Loucy (cell line): Measurements from ENCODE around the gene SLC12A5.

Source experiments
- H2AFZ ChIP-seq: fragments of 200-600 bp; sonication (generic); 2 replicates; pipeline ENCODE4 v1.6.0; 2016; ENCODE audit warnings: antibody characterized with exemption, mild to moderate bottlenecking, low read length, moderate library complexity
- H3F3A ChIP-seq: fragments of 200-600 bp; 2 replicates; pipeline ENCODE4 v1.6.0; 2016; ENCODE audit warnings: antibody characterized with exemption, low read depth, mild to moderate bottlenecking
- H3K27me3 ChIP-seq: fragments of 200-600 bp; sonication (generic); 2 replicates; pipeline ENCODE4 v1.6.1; 2014; ENCODE audit warnings: low read length, mild to moderate bottlenecking; ENCODE audit not compliant: insufficient read depth, poor library complexity, severe bottlenecking
- H3K36me3 ChIP-seq: fragments of 200-600 bp; sonication (generic); 2 replicates; pipeline ENCODE4 v1.6.1; 2016; ENCODE audit warnings: low read length; ENCODE audit not compliant: insufficient read depth
- H3K4me1 ChIP-seq: fragments of 200-600 bp; sonication (generic); 2 replicates; pipeline ENCODE4 v1.5.1; 2014; ENCODE audit warnings: low read length, mild to moderate bottlenecking; ENCODE audit not compliant: insufficient read depth, poor library complexity, severe bottlenecking
- H3K4me2 ChIP-seq: fragments of 200-600 bp; sonication (generic); 2 replicates; pipeline ENCODE4 v1.6.0; 2014; ENCODE audit warnings: antibody characterized with exemption, low read length, low read depth, mild to moderate bottlenecking; ENCODE audit not compliant: poor library complexity, severe bottlenecking
- H3K4me3 ChIP-seq: fragments of 200-600 bp; sonication (generic); 2 replicates; pipeline ENCODE4 v1.5.1; 2014; ENCODE audit warnings: low read length, mild to moderate bottlenecking, mixed read lengths; ENCODE audit not compliant: poor library complexity, severe bottlenecking
- H3K79me2 ChIP-seq: fragments of 200-600 bp; sonication (generic); 2 replicates; pipeline ENCODE4 v1.6.1; 2014; ENCODE audit warnings: low read length; ENCODE audit not compliant: insufficient read depth
- H3K9ac ChIP-seq: fragments of 200-600 bp; sonication (generic); 2 replicates; pipeline ENCODE4 v1.6.0; 2014; ENCODE audit warnings: mild to moderate bottlenecking, low read depth, low read length, moderate library complexity; ENCODE audit not compliant: poor library complexity, severe bottlenecking
- H3K9me2 ChIP-seq: fragments of 200-600 bp; sonication (generic); replicated peaks from 2 replicates; pipeline ENCODE4 v1.6.1; 2016; ENCODE audit warnings: low read depth, low read length, mixed read lengths
- H3K9me3 ChIP-seq: fragments of 200-600 bp; sonication (generic); 2 replicates; pipeline ENCODE4 v1.6.1; 2014; ENCODE audit warnings: mild to moderate bottlenecking, antibody characterized with exemption, low read length, low read depth; ENCODE audit not compliant: insufficient read depth
- H4K20me1 ChIP-seq: fragments of 200-600 bp; sonication (generic); 2 replicates; pipeline ENCODE4 v1.6.0; 2014; ENCODE audit warnings: antibody characterized with exemption, low read length, mild to moderate bottlenecking; ENCODE audit not compliant: insufficient read depth, poor library complexity, severe bottlenecking
- CTCF ChIP-seq: fragments of 200-600 bp; sonication (generic); conservative IDR thresholded peaks from 2 replicates; pipeline ENCODE4 v1.5.1; 2014; ENCODE audit warnings: mild to moderate bottlenecking, antibody characterized with exemption, low read length
- EZH2phosphoT487 ChIP-seq: fragments of 200-600 bp; IDR thresholded peaks from 2 replicates; pipeline ENCODE4 v1.6.1; 2018; ENCODE audit warnings: antibody characterized with exemption, mild to moderate bottlenecking, moderate library complexity, borderline replicate concordance

SLC12A5 gene

DNA sequence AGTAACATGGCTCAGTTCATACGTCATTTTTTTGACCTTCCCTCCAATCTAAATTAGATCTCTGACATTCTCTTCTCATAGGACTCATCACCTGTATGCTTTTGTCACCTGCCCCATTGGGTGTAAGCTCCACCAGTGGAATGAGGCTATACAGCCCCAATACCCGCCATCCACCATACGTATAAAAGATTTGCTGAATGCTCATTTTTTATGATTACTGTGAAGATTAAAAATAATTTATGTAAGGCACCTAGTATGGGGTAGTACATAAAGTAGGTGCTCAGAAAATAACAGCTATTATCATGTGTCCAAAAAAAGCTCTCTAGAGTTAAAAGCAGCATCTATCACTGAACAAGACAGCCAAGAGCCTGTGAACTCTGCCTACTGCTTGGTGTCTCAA lies 36.7 kb downstream of the SLC12A5 start:
- peaks cover 11% of the 10 kb centered on the region for H4K20me1 ChIP-seq
- H3K4me3 ChIP-seq, result no peak overlapping the region
- H3K27me3 ChIP-seq, result no peaks in the 10 kb centered on the region
- H2AFZ ChIP-seq, result no peak overlapping the region
- H3K4me2 ChIP-seq, result no peak overlapping the region
- H3K9me2 ChIP-seq, result no peaks in the 10 kb centered on the region
- H3F3A ChIP-seq, result peaks cover 7% of the 10 kb centered on the region; the same call in 1 of the 2 replicates
- no peaks in the 10 kb centered on the region for H3K79me2 ChIP-seq
- no peak overlapping the region for H3K9ac ChIP-seq
- peaks cover 92% of the 10 kb centered on the region for H3K36me3 ChIP-seq
- TF ChIP-seq CTCF (no peak), EZH2phosphoT487 (no peak)
- H3K9me3 ChIP-seq, result no peaks in the 10 kb centered on the region
- H3K4me1 ChIP-seq, result peaks cover 10% of the 10 kb centered on the region

DNA sequence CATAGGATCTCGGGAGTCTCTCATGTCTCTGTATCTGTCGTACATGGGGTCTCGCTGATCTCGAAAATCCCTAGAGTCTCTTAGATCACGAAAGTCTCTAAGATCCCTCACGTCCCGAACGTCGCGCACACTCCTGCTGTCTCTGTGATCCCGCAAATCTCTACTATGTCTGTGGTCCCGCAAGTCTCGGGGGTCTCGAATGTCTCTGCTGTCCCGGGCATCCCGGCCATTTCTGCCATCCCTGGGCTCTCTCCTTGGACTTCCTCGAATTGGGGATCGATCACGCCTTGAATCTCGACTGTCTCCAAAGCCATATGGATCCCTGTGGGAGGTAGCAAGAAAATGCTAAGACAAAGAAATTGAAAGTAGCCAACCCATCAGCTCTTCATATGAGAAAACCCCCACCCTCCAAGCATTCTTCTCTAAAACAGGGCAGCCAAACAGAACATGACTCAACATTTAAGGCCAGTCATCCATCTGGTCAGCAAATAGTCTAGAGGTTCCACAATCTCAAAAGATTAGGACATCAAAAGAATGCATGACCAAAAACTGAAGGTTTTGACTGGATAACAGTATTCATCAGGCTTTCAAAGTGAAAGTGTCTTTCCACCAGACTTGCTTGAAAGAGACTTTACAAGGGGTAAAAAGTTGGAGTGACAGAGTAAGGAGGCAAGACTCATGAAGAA lies 41.3 kb downstream of the SLC12A5 start:
- no peaks in the 10 kb centered on the region for H3K4me1 ChIP-seq
- H3K9ac ChIP-seq, result no peak overlapping the region
- H3K27me3 ChIP-seq, result no peaks in the 10 kb centered on the region
- no peak overlapping the region for H2AFZ ChIP-seq
- no peaks in the 10 kb centered on the region for H3K9me2 ChIP-seq
- H3K9me3 ChIP-seq, result no peaks in the 10 kb centered on the region
- no peaks in the 10 kb centered on the region for H3K79me2 ChIP-seq
- H3K4me2 ChIP-seq, result no peak overlapping the region
- peaks cover 7% of the 10 kb centered on the region for H4K20me1 ChIP-seq
- H3K36me3 ChIP-seq, result peaks cover 69% of the 10 kb centered on the region
- H3K4me3 ChIP-seq, result no peak overlapping the region
- no peaks in the 10 kb centered on the region for H3F3A ChIP-seq
- TF ChIP-seq CTCF, result no peak
- TF ChIP-seq EZH2phosphoT487, result no peak

DNA sequence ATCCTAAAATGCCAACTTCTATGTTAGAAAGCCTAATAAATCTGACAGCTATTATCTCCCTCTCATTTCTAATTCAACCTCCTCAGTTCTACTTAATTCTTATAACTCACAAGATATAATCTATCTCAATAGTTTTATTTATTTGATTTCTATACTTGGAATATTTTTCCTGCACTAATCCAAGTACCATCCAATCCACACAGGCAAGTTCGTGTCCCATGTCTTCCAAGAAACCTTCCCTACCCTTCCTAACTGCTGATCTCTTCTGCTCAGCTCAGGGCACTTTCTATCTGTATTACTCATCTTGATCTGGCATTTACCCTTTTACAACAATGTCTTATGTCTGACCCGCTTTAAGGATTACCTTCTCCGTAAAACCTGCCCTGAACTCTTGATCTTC lies 42.6 kb downstream of the SLC12A5 start:
- H2AFZ ChIP-seq, result no peak overlapping the region
- no peaks in the 10 kb centered on the region for H3F3A ChIP-seq
- no peaks in the 10 kb centered on the region for H3K27me3 ChIP-seq
- H3K79me2 ChIP-seq, result no peaks in the 10 kb centered on the region
- peaks cover 63% of the 10 kb centered on the region for H3K36me3 ChIP-seq
- no peak overlapping the region for H3K9ac ChIP-seq
- TF ChIP-seq CTCF (no peak), EZH2phosphoT487 (no peak)
- H3K9me2 ChIP-seq, result no peaks in the 10 kb centered on the region
- no peak overlapping the region for H3K4me3 ChIP-seq
- no peak overlapping the region for H3K4me2 ChIP-seq
- no peaks in the 10 kb centered on the region for H3K4me1 ChIP-seq
- H4K20me1 ChIP-seq, result peaks cover 10% of the 10 kb centered on the region
- H3K9me3 ChIP-seq, result no peaks in the 10 kb centered on the region
